Activated T-cell treated with anti-CD3 and anti-CD28 coated beads for 24 hours (primary cell): ENCODE results near the gene SVOPL.

ENCODE experiments used
- DNase-seq: peaks from one replicate; pipeline ENCODE4 v3.0.0-alpha.2; 2020; ENCODE audit warnings: low read depth

Gene SVOPL

GRCh38 chr7:138607216-138608126 is 93.7 kb downstream of the SVOPL start:
- DNase-seq, result no peak

- DNase-seq, result no peak
Observed at GRCh38 chr7:138606236-138606635, 94.9 kb downstream of the SVOPL start.

- DNase-seq, result no peak
Observed at GRCh38 chr7:138603549-138604318, 97.4 kb downstream of the SVOPL start.

- no peak for DNase-seq
Observed at GRCh38 chr7:138602451-138602850, 98.7 kb downstream of the SVOPL start.

GRCh38 chr7:138595454-138595853 is 105.7 kb downstream of the SVOPL start:
- no peak for DNase-seq

GRCh38 chr7:138590154-138590553 is 111.0 kb downstream of the SVOPL start:
- no peak for DNase-seq

GRCh38 chr7:138588986-138589385 is 112.2 kb downstream of the SVOPL start:
- DNase-seq, result no peak

- no peak for DNase-seq
Observed at GRCh38 chr7:138587485-138587884, 113.7 kb downstream of the SVOPL start.

GRCh38 chr7:138585283-138585993 is 115.7 kb downstream of the SVOPL start:
- DNase-seq, result no peak

GRCh38 chr7:138584696-138585095 is 116.5 kb downstream of the SVOPL start:
- no peak for DNase-seq

GRCh38 chr7:138584283-138584682 is 116.9 kb downstream of the SVOPL start:
- DNase-seq, result no peak

- no peak for DNase-seq
Observed at GRCh38 chr7:138581065-138581464, 120.1 kb downstream of the SVOPL start.

GRCh38 chr7:138579671-138580070 is 121.5 kb downstream of the SVOPL start:
- DNase-seq, result no peak

GRCh38 chr7:138579136-138579535 is 122.0 kb downstream of the SVOPL start:
- DNase-seq, result no peak

GRCh38 chr7:138575897-138576428 is 125.2 kb downstream of the SVOPL start:
- no peak for DNase-seq

- no peak for DNase-seq
Observed at GRCh38 chr7:138573741-138574140, 127.4 kb downstream of the SVOPL start.

GRCh38 chr7:138570715-138571114 is 130.4 kb downstream of the SVOPL start:
- no peak for DNase-seq

- no peak for DNase-seq
Observed at GRCh38 chr7:138569418-138569817, 131.7 kb downstream of the SVOPL start.

GRCh38 chr7:138568655-138569054 is 132.5 kb downstream of the SVOPL start:
- DNase-seq, result no peak

- DNase-seq, result no peak
Observed at GRCh38 chr7:138565451-138566114, 135.6 kb downstream of the SVOPL start.

GRCh38 chr7:138565071-138565450 is 136.1 kb downstream of the SVOPL start:
- no peak for DNase-seq

GRCh38 chr7:138564365-138564764 is 136.8 kb downstream of the SVOPL start:
- no peak for DNase-seq
